GM19324 (cell line): ENCODE measurements around the gene PRICKLE1.

Experiments used
- ATAC-seq: cut with Tn5 transposase; IDR thresholded peaks from one replicate; pipeline ENCODE4 v1.9.1; 2021; ENCODE audit warnings: mild to moderate bottlenecking, moderate library complexity; ENCODE audit not compliant: unreplicated experiment, low FRiP score

Gene PRICKLE1

GRCh38 chr12:42589465-42590329 lies at the start of gene PRICKLE1:
TSS of gene PRICKLE1 (minus strand) at chr12:42589746. CDS start at chr12:42472516, 117,230 bp downstream.
- ATAC-seq = peak; percentile 86

GRCh38 chr12:42638697-42639096 lies 49.2 kb upstream of the PRICKLE1 start:
- ATAC-seq = no peak

- no peak for ATAC-seq
Observed at GRCh38 chr12:42638011-42638410, 48.5 kb upstream of the PRICKLE1 start.

GRCh38 chr12:42636993-42637392 lies 47.4 kb upstream of the PRICKLE1 start:
- no peak for ATAC-seq

- ATAC-seq = no peak
Observed at GRCh38 chr12:42633594-42633993, 44.0 kb upstream of the PRICKLE1 start.

- no peak for ATAC-seq
Observed at GRCh38 chr12:42631513-42631912, 42.0 kb upstream of the PRICKLE1 start.

- no peak for ATAC-seq
Observed at GRCh38 chr12:42630314-42630713, 40.8 kb upstream of the PRICKLE1 start.

- ATAC-seq = no peak
Observed at GRCh38 chr12:42627151-42627550, 37.6 kb upstream of the PRICKLE1 start.

GRCh38 chr12:42625611-42626010 lies 36.1 kb upstream of the PRICKLE1 start:
- no peak for ATAC-seq

- no peak for ATAC-seq
Observed at GRCh38 chr12:42617622-42618021, 28.1 kb upstream of the PRICKLE1 start.

- no peak for ATAC-seq
Observed at GRCh38 chr12:42615006-42615405, 25.5 kb upstream of the PRICKLE1 start.

GRCh38 chr12:42612231-42612613 lies 22.7 kb upstream of the PRICKLE1 start:
- no peak for ATAC-seq

- no peak for ATAC-seq
Observed at GRCh38 chr12:42611571-42612230, 22.2 kb upstream of the PRICKLE1 start.

- no peak for ATAC-seq
Observed at GRCh38 chr12:42609605-42610004, 20.1 kb upstream of the PRICKLE1 start.

- ATAC-seq = no peak
Observed at GRCh38 chr12:42608196-42608825, 18.8 kb upstream of the PRICKLE1 start.

- no peak for ATAC-seq
Observed at GRCh38 chr12:42607584-42608058, 18.1 kb upstream of the PRICKLE1 start.

GRCh38 chr12:42606471-42606870 lies 16.9 kb upstream of the PRICKLE1 start:
- ATAC-seq = no peak

GRCh38 chr12:42605685-42606084 lies 16.1 kb upstream of the PRICKLE1 start:
- ATAC-seq = no peak

- ATAC-seq = no peak
Observed at GRCh38 chr12:42603246-42603990, 13.9 kb upstream of the PRICKLE1 start.

GRCh38 chr12:42593874-42594273 lies 4.3 kb upstream of the PRICKLE1 start:
- ATAC-seq = no peak
